Stimulated activated CD4-positive, alpha-beta T cell treated with anti-CD3 and anti-CD28 coated beads, Interleukin-1b, Interleukin-23, amount 100 ng/mL, for 48 hours (primary cell): ENCODE measurements around the gene SYT8.
"Not testable (repeated sequence)": the region's sequence is repeated elsewhere in the genome, so short reads cannot be mapped to it uniquely, and the experiment has no call there.

Experiments used
- DNase-seq: peaks from one replicate; pipeline ENCODE4 v3.0.0-alpha.2; 2020

Gene SYT8, protein sequence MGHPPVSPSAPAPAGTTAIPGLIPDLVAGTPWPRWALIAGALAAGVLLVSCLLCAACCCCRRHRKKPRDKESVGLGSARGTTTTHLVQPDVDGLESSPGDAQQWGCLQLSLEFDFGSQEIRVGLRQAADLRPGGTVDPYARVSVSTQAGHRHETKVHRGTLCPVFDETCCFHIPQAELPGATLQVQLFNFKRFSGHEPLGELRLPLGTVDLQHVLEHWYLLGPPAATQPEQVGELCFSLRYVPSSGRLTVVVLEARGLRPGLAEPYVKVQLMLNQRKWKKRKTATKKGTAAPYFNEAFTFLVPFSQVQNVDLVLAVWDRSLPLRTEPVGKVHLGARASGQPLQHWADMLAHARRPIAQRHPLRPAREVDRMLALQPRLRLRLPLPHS

DNA sequence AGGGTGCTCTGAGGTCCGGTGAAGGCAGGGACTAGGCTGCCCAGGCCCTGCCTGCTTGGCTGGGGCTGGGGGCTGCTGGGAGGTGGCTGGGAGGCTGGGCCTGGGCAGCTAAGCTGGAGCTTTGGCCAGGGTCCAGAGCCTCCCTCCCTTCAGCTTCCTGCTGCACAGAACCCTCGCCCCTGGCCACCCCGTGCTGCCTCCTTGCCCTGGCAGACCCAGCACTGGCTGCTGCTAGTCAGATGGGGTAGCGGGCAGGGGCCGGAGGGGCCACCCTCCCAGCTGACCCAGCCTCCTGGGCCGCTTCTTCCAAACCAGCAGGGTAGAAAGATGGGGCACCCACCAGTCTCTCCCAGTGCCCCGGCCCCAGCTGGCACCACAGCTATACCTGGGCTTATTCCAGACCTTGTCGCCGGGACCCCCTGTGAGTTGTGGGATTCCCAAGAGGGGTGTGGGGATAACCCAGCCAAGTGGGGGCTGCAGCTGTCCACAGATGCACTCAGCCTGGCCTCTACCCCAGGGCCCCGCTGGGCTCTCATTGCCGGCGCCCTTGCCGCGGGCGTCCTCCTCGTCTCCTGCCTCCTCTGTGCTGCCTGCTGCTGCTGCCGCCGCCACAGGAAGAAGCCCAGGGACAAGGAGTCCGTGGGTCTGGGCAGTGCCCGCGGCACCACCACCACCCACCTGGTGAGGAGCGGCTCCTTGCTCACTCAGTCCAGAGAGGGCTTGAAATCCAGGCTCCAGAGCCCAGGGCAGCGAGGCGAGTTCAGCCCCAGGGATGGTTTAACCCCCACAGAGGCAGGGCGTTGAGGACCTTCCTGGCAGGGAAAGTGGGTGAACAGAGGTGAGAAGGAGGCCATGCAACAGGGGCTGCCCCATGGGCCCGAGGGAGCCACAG, at the start of gene SYT8:
SYT8 (plus strand) TSS at position 212 of the 892 bp plus-strand sequence; CDS start at position 328, 116 bp downstream.
- no peak for DNase-seq

DNA sequence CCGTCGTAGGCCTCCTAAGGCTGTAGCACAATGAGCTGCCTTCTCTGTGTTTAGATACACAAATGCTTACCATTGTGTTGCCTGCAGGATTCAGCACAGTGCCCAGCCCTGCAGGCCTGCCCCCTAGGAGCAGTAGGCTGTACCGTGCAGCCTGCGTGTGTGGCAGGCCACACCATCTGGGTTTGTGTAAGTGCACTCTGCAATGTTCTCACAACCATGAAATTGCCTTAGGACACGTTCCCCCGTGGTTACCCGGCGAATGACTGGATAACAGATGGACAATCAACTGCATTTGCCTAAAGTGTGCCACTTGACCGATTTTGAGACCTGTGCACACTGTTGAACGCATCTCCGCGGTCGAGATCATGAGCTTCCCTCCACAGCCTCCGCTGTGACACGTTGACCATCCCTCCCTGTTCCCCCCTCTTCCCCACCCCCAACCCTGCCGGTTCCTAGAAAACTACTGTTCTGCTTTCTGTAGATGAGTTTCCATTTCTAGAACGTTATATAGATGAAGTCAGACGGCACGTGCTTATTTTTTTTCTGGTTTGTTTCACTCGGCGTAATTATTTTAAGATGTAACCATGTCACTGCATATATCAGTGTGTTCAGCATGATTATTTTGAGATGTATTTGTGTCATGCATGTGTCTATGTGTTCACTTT, 48.9 kb upstream of the SYT8 start:
- DNase-seq: no peak

DNA sequence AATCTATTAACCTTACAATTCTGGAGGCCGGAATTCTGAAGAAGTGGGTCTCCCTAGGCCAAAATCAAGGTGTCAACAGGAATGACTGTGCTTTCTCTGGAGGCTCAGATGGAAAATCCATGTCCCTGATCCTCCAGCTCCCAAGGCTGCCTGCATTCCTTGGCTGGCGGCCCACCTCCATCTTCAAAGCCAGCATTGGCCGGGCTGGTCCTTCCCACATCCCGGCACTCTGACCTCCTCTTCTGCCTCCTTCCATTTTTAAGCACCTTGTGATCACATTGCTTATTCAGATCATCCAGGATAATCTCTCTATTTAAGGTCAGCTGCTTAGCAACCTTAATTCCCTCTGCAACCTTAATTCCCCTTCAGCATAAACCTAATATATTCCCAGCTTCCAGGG, 48.3 kb upstream of the SYT8 start:
- no peak for DNase-seq

DNA sequence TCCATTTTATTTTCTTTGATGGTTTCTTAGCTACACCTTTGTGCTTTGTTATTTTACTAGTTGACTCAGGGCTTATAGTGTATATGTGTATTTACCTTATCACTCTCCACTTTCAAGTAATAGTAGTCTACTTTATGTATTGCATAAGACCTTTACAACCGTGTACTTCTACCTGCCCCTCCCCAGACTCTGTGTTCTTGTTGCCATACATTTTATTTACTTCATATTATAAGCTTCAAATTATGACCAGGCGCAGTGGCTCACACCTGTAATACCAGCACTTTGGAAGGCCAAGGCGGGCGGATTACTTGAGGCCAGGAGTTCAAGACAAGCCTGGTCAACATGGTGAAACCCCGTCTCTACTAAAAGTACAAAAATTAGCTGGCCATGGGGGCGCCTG, 42.9 kb upstream of the SYT8 start:
- DNase-seq: no peak

DNA sequence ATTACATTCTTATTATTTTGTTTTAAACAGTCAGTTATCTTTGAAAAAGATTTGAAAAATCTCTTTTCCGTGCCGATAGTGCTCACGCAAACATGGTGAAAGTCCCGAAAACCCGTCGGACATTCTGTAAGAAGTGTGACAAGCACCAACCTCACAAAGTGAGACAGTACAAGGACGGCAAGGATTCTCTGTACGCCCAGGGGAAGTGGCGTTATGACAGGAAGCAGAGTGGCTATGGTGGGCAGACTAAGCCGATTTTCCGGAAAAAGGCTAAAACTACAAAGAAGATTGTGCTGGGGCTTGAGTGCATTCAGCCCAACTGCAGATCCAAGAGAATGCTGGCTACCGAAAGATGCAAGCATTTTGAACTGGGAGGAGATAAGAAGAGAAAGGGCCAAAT, 42.3 kb upstream of the SYT8 start:
- no peak for DNase-seq

DNA sequence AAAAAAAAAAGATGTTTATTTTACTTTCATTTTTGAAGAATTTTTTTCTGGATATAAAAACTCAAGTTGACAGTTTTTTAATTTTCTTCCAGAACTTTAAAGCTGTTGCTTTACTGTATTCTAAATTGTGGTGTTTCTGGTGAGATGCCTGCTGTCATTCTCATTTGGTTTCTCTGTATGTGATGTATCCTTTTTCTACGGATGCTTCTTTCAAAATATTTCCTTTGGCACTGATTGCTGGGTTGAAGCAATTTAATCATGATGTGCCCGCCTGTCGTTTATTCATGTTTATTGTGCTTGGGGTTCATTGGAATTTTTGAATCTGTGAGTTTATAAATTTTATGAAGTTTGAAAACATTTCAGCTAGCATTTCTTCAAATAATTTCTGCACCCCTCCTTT, 41.7 kb upstream of the SYT8 start:
- DNase-seq: no peak

DNA sequence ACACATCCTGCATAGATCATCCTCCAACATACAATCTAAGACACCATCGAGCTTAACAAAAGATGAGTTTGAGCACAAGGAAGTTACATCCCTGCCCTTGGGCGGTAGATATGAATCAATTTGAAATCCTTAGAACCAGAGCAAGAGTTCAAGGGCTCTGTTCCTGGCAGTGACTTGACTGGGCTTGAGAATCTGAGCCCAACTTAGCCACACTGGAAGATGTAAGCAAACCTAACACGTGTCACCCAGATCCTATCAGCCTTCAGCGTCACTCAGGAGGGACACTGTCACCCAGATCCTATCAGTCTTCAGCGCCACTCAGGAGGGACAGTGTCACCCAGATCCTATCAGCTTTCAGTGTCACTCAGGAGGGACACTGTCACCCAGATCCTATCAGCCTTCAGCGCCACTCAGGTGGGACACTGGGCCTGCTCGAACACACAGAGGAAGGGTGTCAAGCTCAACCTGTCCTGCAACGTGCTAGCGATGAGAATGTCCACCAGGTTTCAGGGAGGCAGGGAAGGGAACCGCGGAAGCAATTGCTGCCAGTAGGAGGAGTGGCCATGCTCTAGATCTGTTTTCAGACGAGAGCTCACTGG, 38.3 kb upstream of the SYT8 start:
- no peak for DNase-seq

DNA sequence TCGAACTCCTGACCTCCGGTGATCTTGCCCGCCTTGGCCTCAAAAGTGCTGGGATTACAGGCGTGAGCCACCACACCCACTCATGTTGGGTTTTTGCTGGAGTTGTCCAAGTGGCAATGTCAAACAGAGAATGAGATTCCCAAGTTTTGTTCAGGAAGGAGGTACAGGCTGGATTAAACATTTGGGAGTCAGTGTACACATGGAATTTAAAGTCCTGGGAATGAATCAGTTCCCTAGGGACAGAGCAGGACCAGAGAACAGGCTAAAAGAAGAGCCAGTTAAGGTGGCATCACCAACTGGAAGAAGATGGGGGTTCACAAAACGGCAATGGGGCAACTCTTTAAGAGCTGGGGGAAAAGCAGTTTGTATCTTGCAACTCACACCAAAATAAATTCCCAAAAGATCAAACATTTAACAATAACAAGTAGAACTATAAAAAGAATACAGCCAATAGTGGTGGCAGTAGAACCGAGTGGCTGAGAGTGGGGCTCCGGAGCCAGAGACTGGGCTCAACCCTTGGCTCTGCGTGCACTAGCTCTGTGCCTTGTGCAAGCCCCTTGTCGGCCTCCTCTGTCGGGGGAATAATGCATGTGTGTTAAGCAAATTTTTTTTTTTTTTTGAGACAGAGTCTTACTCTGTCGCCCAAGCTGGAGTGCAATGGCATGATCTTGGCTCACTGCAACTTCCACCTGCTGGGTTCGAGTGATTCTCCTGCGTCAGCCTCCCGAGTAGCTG, 37.2 kb upstream of the SYT8 start:
- no peak for DNase-seq

DNA sequence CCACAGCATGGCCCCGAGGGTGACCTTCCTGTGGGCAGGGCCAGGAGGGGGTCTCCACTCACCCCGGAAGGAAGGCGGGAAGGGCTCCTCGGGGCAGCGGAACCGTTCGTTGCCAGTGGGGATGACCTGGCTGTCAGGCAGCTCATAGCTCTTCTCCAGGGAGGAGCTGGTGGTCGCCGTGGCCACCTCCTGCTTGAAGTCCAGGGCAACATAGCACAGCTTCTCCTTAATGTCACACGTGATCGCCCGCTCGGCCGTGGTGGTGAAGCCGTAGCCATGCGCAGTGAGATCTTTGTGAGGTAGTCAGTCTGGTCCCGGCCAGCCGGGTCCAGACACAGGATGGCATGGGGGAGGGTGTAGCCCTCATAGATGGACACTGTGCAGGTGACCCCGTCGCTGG, 31.5 kb upstream of the SYT8 start:
- no peak for DNase-seq

DNA sequence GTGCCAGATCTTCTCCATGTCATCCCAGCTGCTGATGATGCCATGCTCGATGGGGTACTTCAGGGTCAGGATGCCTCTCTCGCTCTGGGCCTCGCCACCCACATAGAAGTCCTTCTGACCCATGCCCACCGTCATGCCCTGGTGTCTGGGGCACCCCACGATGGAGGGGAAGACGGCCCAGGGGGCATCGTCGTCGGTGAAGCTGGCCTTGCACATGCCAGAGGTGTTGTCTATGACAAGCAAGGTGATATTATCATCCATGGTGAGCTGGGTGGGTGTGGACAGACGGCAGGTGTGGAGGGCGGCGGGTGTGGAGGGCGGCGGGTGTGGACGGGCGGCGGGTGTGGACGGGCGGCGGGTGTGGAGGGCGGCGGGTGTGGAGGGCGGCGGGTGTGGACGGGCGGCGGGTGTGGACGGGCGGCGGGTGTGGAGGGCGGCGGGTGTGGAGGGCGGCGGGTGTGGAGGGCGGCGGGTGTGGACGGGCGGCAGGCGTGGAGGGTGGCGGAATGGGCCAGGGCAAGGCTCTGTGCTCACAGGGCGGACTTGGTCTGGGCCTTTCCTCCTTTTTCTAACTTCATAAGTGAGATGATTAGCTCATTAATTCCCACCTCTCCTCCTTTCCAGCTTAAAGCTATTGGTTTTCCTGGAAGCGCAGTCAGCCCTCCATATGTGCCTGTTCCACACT, 30.8 kb upstream of the SYT8 start:
- DNase-seq: not testable (repeated sequence)

DNA sequence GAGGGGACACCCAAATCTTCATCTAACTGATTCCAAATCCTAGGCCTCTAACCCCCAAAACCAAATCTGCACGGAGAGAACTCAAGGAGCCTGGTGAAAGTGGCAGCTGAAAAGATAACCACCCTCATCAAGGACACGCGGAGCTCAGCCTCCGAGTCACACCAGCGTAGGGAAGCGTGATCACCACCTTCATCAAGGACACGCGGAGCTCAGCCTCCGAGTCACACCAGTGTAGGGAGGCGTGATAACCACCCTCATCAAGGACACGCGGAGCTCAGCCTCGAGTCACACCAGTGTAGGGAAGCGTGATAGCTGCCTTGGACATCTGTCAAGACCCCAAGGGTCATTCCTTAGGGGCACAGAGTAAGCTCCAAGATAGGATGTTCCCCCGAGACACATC, 29.3 kb upstream of the SYT8 start:
- DNase-seq: no peak

DNA sequence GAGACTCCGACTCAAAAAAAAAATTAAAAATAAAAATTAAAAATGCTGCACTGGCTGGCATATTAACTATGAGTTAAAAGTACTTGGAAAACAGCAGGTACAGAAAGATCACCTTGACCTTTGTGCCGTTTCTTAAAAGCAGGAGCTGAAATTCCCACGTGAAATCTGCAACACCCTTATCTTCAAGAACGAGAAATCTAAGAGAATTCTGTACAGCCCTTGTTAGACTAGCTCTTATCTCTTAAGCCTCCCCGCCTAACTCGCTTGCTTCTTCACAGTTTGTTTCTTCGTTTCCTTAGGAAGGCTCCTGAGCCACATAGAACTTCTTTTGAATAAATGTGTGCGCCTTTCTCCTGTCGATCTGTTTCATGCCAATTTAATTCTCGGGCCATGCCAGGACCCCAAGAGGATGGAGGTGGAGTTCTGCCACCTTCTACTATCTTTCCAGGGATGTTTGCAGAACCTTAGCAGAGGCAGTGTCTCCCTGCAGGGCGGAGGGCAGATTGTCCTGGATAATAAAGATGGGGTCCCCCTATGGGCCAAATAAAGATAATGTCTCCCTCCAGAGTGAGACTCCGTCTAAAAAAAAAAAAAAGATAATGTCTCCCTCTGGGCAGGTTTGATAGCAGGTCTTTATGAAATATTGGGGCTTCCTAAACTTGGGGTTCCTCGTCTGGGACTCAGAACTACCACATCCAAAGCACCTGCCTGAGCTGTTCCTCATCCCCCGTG, 27.4 kb upstream of the SYT8 start:
- no peak for DNase-seq

DNA sequence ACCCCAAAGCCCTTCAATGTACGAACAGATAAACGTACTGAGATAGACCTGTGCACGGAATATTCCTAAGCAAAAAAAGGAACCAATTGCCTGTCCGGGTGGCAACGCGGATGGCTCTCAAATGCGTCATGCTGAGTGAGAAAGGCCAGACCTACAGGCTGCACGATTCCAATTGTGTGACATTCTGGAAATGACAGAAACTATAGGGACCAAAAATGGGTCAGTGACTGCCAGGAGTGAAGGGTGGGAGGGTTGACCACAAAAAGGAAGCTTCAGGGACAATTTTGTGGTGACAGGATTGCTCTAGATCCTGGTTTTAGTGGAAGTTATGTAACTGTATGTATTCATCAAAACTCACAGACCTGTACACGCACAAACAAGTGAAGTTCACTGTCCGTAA, 24.0 kb upstream of the SYT8 start:
- DNase-seq: no peak

DNA sequence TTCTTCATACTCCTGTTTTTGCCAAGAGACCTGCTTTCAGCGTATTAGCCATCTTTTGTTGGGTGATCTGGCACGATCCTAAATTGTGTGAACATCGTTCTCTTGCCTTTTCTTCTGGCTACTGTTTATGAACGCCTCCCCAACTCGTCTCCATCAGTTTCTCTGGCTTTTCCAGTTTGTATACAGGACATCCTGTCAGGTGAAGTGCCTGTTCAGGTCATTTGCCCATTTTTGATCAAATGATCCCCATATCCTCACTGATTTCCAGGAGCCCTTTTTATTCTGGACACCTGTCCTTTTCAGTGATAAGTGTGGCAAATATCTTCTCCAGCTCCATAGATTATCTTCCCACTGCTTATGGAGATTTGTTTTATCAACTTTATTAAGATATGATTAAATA, 22.5 kb upstream of the SYT8 start:
- DNase-seq: no peak

DNA sequence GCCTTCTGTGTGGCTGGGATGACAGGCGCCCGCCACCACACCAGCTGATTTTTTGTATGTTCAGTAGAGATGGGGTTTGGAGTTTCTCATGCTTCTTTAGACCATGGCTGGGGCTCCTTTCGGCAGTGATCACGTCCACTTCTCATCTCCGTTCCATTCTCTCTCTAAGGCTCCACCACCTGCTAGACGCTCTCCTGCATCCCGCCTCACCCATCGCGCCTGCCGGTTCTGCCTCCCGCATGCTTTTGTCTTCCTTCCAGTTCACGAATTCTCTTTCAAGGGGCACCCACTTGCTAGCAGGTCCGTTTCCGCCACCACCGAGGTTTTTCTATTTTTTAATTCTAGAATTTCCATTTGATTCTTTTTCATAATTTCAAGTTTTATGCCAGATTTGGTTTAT, 22.0 kb upstream of the SYT8 start:
- no peak for DNase-seq

DNA sequence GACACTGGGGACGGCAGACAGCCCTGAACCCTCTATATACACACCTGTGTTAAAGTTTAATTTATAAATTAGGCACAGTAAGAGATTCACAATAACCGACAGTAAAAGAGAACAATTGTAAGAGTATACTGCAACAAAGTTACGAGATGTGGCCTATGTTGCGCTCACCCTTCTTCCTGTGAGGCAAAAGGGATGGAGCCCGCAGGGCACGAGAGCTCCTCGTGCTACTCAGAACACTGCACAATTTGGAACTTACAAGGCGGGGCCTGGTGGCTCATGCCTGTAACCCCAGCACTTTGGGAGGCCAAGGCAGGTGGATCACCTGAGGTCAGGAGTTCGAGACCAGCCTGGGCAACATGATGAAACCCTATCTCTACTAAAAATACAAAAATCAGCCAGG, 21.4 kb upstream of the SYT8 start:
- not testable (repeated sequence) for DNase-seq

DNA sequence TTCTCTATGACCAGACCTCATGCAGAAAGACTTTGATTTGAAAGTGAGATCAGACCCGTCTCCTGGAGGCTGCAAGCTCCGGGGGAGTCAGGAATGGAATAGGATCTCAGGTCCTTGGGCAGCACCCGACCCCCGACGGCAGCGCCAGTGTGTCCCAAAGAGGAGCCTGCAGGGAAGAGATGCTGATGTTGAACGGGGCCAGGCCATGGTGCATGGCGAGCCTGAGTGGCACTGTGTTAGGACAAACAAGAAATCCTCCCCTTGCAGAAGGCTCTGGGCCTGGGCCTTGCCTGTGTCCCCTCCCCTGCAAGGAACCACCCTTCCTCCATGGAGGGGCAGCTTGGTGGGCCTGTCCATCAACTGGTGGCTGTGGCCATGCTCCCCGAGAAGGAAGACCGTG, 20.1 kb upstream of the SYT8 start:
- DNase-seq: no peak

DNA sequence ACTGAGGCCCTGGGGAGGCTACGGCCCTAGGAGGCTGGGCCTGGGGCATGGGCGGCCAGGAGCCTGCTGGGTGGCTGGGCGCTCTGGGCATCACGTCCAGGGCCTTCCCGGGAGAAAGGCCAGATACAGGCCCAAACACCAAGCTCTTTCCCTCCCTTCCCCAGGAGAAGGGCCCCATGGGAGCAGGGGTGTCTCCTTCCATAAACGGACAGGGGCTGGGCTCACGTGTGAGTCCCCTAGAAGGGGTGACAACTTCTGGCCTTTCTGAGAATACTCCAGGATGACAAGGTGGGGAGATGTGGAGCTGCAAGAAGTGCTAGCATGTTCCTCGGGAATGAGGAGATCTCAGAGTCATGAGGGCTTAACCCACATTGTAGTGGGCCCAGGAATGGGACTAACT, 19.5 kb upstream of the SYT8 start:
- DNase-seq: no peak

DNA sequence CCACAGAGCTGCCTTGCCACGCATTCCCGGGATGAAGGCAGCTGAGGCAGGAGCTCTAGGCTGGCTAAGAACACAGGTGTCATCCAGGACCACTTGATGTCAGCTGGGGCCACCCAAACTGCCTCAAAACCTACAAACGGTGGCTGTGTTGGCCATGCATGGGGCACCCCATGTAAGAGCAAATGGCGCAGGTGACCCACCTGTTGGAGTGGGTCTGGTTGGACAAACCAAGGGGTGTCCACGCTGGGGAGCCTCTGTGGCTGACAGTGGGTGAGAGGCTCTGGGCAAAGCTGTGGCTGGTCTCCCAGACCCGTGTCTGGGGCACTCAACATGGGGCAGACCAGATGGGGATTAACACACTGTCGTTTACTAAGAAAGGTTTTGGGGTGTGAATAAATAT, 19.0 kb upstream of the SYT8 start:
- DNase-seq: no peak

DNA sequence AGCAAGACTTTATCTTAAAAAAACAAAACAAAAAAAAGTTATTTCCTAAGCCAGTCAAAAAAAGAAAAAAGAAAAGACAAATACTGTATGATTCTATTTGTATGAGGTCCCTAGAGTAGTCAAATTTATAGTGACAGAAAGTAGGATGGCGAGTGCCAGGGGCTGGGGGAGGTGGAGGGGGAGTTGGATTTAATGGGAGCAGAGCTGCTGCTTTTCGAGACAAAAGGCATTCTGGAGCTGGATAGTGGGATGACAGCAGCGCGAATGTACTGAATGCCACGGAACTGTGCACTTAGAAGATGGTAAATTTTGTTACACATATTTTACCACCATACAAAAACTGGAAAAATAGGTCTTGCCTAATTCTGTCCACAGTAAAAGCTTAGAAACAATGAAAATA, 17.8 kb upstream of the SYT8 start:
- no peak for DNase-seq

DNA sequence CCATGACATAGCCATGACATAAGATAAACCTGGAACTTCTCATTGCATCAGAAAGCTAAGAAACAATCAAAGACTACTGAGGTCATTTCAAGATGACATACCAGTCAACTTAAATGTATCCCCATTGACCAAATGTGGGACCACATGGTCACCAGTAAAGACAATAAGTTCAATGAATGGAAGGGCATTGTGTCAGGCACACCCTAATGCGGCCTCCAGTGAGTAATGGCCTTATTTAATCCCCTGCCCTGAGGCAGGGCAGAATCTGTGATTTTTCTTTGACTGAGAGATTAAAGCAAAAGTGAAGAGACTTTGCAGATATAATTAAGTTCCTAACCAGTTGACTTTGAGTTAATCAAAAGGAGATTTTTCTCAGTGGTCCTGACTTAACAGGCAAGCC, 17.3 kb upstream of the SYT8 start:
- DNase-seq: no peak
